GM19397 (cell line): ENCODE measurements around the gene CAMKK2.
"Not testable (repeated sequence)": the region's sequence is repeated elsewhere in the genome, so short reads cannot be mapped to it uniquely, and the experiment has no call there.

ENCODE experiments used
- ATAC-seq: cut with Tn5 transposase; IDR thresholded peaks from one replicate; pipeline ENCODE4 v1.9.1; 2021; ENCODE audit warnings: mild to moderate bottlenecking, moderate library complexity; ENCODE audit not compliant: unreplicated experiment

CAMKK2 gene

DNA sequence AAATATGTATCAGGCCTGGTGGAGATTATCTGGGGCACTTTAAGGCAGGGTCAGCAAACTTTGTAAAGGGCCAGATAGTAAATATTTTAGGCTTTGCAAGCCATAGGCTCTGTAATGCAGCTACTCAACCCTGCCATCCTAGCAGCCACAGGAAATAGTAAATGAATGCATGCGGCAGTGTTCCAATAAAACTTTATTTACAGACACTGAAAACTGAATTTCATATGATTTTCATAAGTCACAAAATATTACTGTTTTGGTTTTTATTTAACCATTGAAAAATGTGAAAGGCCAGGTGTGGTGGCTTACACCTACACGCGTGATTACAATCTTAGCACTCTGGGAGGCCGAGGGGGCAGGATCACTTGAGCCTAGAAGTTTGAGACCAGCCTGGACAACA lies 3.2 kb upstream of the CAMKK2 start:
- ATAC-seq: no peak

DNA sequence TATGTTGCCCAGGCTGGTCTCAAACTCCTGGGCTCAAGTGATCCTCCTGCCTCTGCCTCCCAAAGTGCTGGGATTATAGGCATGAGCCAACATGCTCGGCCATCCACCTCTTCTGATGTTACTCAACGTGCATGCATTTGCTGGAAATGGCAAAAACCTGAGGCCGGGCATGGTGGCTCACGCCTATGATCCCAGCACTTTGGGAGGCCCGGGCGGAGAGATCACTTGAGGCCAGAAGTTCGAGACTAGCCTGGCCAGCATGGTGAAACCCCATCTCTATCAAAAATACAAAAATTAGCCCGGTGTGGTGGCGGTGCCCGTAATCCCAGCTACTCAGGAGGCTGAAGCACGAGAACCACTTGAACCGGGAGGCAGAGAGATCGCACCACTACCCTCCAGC lies 1.9 kb upstream of the CAMKK2 start:
- ATAC-seq: not testable (repeated sequence)

DNA sequence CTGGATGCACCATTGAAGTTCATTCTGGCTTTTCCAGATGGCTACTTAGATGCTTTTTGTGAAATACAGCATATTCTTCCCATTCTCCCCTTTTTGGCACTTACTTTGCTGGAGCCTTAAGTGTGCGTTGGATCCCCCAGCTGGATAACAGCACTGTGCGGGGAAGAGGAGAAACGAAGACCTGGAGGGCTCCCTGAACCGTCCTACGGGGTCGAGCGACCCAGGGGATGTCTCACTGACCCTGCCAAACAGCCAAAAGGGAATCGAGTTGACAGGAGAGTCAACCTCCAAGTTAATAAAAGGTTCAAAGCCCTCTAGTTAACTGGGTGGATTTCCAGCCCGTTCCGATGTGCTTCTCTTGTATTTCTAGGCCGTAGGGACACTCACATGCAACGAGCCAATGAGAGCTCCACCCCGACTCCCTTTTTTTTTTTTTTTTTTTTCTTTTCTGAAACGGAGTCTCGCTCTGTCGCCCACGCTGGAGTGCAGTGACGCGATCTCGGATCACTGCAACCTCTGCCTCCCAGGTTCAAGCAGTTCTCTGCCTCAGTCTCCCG lies 1.0 kb upstream of the CAMKK2 start:
- no peak for ATAC-seq

DNA sequence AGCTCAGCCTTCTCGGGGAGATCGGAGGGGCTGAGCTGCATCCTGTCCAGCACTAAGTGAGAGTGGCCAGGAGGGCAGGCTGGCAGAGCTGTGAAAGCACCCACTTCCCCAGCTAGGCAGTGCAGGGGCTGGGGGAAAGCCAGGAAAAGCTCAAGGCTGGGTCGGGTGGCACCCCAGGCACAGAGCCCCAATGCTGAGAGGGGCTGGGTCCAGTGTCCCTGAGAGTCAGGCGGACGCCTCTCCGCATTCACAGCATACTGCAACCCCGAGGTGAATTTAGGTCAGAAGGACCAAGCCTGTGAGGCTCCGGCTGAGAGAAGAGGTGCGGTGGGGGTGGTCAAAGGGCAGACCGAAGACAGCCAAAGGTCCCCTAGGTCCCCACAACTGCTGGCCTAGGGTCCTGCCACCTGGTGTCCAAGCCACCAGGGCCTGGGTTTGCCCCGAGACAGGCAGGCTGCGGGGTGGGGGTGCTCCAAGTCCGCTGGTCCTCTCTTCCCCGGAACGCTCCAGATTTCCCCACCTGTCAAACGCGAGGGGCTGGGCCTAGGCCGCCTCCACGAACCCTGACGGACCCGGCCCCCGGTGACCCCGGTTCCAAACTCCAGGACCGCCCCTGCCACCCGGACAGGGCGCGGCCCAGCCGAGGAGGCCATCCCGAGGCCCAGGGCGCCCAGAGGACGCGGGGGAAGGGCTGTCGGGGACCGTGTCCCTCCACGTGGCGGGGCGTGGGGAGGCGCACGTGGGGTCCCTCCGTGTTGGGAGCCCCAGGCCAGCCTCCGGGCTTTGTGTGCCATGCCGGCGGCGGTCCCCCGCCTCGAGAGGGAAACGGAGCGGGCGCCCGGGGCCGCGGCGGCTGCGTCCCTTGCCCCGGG lies 527 bp downstream of the CAMKK2 start:
- ATAC-seq: peak; percentile 9

DNA sequence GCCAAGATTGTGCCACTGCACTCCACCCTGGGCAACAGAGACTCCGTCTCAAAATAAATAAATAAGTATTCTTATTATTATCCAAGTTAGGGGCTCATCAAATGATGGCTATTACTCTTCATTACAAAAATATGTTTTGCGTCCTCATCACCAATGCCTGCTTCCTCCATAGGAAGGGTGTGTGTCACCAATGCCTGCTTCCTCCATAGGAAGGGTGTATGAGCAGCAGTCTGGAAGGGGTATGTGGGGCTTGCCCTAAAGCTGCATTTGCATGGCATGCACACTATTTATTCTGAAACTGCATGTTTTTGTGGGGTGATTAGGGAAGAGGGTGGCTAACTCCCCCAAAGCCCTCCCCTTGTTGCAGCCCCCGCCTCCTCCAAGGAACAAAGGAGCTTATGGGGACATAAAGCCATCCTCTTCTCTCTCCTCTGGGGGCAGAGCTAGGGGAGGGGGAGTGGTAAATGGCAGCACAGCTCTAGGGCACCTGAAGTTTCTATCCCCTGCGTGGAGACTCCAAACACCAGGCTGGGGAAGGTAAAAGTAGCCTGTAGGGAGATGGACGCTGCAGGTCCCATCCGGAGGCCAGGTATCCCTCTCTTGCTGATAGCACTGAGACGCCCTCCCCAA lies 1.3 kb downstream of the CAMKK2 start:
- ATAC-seq: no peak

DNA sequence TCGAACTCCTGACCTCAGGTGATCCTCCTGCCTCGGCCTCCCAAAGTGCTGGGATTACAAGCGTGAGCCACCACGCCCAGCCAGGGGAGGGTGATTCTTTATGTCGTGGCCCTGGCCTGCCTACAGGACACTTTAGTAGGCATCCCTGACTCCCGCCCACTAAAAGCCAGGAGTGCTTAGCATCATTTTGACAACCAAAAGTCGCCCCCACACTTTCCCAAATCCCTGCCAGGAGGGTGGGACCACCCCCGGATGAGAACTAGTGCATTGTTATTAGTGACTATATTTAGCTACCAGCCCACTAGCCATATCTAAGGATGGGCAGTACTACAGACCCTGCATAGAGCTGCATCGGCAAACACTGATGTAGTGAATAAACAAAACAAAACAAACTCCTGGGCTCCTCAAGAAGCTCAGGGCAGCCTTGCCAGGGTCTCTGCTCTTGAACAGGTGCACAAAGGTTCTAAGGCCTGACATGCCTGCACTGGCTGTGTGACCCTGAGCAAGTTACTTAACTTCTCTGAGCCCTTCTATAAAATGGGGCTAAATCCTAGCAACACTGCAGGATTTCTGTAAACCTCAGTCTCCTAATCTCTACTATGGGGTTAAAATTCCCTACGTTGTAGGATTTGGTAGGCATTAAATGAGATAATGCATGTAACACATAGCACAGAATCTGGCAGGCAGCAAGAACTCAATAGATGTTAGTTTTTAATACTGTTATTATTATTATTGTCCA lies 2.2 kb downstream of the CAMKK2 start:
- ATAC-seq: no peak

DNA sequence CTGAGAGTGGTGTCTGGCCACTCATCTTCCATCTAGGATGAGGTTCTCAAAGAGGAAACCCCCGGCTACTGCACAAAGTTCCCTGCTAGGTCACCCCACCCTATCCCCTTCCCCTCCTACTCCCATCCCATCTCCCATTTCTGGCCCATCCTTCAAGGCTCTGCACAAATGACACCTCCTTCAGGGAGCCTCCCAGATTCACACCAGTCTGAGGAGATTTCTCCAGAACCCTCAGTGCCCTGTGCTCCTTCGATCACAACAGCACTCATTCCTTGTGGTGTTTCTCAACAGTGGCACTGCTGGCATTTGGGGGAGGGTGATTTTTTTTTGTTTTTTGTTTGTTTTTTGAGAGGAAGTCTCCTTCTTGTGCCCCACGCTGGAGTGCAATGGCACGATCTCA lies 2.9 kb downstream of the CAMKK2 start:
- no peak for ATAC-seq

DNA sequence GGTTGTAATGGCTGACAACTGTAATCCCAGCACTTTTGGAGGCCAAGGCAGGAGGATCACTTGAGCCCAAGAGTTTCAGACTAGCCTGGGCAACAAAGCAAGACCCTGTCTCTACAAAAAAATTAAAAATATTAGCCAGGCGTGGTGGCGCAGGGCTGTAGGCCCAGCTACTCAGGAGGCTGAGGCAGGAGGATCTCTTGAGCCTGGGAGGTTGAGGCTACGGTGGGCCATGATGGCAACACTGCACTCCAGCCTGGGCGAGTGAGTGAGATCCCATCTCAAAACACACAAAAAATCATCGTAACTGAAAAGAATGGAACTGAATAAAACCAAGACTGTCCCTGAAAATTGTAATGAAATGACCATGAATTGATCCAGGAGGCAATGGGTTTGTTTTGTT lies 6.1 kb downstream of the CAMKK2 start:
- no peak for ATAC-seq

DNA sequence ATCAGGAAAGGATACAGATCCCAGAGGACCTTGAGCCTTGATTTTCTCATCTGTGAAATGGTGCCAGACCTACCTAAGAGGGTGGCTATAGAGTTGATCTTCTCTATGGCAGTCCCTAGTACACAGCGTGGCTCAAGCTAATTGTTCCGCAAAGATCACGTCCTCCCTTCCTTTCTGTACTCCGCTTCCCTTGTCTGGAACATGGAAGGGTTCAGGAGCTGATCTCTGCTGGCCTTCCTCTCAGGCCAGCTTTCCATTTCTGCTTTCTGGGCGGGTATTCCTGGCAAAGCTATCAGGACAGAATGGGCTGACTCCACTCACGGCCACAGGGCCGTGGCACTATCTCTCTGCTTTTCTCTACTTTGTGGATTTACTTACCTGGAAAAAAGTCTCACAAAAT lies 6.5 kb downstream of the CAMKK2 start:
- ATAC-seq: no peak

DNA sequence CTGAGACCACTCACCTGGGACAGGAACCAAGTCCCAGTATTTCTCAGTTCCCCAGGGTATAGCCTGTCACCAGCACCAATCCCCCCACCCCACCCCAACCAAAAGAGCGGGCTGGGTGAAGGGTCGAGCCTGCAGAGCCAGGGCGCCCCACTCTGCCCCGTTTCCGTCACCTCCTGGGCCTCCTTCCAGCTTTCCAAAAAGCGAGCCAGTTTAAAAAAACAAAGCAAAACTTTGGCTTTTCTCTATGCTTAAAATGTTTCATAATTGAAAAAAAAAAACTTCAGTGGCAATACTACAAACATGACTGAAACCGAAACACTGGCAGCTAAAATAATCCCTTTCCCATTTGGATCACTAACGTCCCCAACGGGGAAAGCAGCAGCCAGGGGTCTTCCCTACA lies 7.5 kb downstream of the CAMKK2 start:
- no peak for ATAC-seq

DNA sequence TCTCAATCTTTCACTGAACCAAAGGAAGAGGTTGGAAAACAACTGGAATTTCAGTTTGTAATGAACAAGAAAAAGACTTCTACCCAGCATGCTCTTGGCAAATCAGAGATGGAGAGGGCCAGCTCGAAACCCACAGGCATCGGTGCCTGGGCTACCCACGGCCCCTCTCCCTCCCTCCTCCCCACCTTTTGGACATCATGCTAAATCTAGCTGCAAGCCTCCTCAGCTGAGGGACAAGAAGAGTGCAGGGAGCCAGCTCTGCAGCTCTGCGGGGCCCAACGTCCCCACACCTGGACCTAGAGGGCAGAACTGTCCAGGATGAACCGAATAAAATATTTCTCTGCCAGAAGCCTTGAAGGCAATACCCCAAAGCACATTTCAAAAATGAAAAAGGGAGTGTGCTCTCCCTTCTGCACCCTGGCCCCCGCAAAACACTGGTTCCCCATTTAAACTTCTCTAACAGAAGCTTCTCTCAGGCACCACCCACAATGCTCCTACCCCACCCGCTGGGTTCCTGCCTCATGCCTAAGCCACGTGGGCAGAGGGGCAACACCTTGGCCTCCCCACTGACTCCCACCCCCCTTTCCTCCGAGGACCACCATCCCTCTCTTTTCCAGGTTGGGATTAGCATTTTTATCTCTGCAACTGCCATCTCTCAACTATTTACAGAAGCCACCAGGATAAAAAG lies 8.2 kb downstream of the CAMKK2 start:
- ATAC-seq: no peak

DNA sequence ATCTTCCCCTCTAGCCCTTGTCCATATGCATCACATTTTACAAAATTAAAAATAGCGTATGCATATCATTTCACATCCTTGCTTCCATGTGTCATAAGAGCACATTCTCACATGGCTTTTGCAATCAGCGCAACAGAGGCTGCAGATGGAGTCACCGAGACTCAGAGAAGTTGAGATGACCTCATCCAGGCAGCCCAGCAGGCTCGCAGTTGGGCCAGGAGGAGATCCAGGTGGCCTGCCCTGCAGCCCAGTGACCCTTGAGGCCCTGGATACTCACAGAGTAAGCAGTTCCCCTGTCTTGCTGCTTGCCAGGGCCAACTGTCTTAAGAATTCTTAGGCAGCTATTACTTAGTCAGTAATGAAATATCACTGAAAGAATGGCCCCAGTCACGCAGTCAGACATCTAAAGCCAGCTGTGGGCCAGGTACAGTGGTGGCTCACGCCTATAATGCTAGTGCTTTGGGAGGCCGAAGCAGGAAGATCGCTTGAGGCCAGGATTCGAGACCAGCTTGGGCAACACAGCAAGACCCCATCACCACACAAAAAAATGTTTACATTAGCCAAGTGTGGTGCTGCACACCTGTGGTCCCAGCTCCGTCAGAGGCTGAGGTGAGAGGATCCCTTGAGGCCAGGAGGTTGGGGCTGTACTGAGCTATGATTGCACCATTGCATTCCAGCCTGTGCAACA lies 9.1 kb downstream of the CAMKK2 start:
- ATAC-seq: no peak

DNA sequence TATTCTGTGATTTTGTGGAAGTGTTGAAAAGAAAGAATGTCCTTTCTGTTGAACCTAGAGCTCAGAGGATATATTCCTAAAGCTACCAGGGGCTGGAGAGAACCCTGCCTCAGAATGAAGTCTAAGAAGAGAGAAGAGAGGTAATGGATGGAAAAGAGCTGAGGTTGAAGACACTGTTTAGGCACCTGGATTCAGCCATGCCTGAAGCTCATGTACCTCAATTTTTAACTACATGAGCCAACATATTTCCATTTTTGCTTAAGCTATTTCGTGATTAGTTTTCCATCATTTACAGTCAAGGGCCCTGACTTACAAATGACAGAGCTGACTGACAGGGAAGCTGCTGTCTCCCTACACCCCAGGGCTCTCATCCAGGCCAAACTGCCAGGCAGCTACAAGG lies 10.7 kb downstream of the CAMKK2 start:
- no peak for ATAC-seq

DNA sequence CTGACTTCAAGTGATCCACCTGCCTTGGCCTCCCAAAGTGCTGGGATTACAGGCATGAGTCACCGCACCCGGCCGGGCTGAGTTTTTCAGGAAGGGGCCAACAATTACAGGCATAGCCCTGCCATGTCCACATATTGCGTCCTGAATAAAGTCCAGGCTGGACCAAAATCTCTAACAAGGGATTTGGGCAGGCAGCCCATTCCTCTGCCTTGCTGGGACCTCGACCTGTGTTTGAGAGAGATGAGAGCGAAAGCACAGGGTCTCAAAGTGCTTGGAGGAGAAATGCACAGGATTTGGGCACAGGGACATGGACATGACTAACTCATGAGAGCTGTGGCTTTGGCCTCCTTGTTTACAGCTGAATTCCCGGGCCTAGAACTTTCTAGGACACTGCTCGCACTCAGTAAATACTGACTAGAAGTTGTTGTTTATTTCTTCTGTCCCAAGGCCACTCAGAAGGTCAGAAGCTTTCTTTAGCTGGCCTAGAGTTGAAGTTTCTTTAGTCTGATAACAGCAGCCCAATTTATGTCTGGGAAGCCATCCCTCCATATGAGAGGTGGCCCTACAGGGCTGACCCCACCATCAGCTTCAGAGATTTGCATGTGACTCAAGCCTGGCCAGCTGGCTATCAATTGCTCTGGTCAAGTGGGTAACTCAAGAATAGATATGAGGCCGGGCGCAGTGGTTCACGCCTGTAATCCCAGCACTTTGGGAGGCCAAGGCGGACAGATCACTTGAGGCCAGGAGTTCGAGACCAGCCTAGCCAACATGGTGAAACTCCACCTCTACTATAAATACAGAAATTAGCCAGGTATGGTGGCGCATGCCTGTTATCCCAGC lies 11.7 kb downstream of the CAMKK2 start:
- no peak for ATAC-seq

DNA sequence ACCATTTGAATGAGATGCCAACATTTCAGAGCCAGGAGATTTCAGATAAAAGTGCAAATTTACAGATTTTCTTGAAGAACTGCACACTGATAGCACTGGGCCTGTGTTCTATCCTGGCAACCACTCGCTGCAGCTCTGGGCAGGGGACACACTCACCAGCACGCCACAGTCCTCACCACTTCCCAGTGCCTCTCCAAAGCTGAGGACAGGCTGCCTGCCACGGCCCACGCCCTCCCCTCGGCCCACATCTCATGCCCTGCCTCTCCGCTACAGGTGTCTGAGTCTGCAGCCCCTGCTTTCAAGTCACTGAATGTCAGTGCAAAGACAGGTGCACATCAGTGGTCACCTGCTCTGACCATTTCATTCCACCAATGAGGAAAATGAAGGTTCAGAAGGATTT lies 12.7 kb downstream of the CAMKK2 start:
- ATAC-seq: no peak

DNA sequence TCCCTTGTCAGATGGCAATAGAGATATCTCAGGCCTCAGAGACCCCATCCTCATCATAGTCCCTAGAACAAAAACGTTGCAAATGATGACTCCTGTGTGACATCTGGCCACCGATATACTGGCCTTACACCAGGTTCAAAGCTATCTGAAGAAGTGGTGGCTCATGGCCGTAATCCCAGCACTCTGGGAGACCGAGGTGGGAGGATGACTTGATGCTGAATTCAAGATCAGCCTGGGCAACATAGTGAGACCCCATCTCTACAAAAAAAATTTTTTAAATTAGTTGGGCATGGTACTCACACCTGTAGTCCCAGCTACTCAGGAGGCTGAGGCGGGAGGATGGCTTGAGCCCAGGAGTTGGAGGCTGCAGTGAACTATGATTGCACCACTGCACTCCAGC lies 13.1 kb downstream of the CAMKK2 start:
- no peak for ATAC-seq

DNA sequence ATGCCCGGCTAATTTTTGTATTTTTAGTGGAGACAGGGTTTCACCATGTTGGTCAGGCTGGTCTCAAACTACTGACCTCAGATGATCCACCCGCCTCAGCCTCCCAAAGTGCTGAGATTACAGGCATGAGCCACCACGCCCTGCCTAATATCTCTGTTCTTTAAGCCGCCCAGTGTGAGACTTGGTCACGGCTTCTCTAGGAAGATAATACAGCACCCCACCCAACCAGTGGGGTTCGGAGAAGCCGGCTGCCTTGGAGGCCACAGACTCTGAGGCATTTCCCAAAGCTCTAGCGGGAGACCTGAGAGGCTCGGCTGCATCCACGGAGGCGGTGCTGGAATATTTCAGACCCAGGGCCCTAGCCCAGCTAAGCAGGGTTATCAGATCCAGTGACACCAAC lies 13.6 kb downstream of the CAMKK2 start:
- not testable (repeated sequence) for ATAC-seq

DNA sequence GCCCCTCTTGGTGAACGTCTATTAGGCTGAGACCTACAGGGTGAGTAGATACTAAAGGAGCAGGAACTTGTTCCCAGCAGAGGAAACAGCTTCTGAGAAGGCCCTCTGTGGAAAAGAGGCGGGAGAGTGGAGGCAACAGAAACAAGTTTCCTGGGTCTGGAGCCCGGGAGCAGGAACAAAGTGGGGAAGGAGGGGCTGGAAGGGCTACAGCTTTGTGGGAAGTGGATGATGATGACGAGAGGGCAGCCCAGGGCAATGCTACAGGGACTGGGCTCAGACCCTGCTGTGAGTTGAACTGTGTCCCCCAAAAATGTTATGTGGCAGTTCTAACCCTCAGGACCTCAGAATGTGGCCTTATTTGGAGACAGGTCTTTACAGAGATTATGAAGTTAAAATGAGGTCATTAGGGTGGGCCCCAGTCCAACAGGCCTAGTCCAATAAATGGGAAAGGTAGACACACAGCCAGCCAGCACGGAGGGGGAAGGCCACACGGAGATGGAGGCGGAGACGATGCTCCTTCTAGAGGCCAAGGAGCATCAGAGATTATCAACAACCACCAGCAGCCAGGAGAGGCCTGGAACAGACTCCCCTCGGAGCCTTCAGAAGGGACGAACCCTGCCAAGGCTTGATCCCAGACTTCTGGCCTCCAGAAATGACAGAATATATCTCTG lies 14.3 kb downstream of the CAMKK2 start:
- ATAC-seq: no peak

DNA sequence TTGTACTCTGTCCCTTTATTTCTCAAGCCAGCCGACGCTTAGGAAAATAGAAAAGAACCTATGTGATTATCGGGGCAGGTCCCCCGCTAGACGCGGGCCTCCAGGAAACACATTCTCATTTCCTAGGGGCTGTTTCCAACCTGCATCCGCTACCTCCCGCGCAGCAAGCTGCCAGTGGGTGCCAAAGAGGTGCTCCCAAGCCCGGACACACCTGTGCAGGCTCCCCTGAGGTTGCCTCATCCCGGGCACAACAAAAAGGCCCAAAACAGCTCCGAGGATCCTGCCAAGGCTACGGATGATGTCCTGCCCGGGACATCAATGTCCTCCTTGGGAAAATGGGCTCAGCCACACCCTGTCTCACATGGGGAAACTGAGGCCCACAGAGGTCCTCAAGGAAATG lies 15.4 kb downstream of the CAMKK2 start:
- not testable (repeated sequence) for ATAC-seq
